ENCODE results near the gene PLAGL2.

- TF ChIP-seq, protein P1, sequence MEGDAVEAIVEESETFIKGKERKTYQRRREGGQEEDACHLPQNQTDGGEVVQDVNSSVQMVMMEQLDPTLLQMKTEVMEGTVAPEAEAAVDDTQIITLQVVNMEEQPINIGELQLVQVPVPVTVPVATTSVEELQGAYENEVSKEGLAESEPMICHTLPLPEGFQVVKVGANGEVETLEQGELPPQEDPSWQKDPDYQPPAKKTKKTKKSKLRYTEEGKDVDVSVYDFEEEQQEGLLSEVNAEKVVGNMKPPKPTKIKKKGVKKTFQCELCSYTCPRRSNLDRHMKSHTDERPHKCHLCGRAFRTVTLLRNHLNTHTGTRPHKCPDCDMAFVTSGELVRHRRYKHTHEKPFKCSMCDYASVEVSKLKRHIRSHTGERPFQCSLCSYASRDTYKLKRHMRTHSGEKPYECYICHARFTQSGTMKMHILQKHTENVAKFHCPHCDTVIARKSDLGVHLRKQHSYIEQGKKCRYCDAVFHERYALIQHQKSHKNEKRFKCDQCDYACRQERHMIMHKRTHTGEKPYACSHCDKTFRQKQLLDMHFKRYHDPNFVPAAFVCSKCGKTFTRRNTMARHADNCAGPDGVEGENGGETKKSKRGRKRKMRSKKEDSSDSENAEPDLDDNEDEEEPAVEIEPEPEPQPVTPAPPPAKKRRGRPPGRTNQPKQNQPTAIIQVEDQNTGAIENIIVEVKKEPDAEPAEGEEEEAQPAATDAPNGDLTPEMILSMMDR (conservative IDR thresholded peaks at IDR 0.05; ENCODE audit: low read length) = no peak
- no peak for TF ChIP-seq EZH2phosphoT487 (IDR thresholded peaks at IDR 0.05; ENCODE audit: borderline replicate concordance, low read depth, low read length)
These were observed 27.9 kb upstream of the PLAGL2 start for GRCh38 chr20:32235331-32236047.
